Esophagus muscularis mucosa (tissue), 4 donors: Measurements from ENCODE around the gene ADNP.

Experiments
- CTCF ChIP-seq, 3 experiments: fragments of 200-600 bp in 2 of 3; fragments of 450-650 bp in 1 of 3; sonication (generic) in 2 of 3; IDR thresholded peaks; one replicate each; pipeline ENCODE4 v1.5.1; 2017 to 2019; ENCODE audit warnings: antibody characterized with exemption in 3 of 3, mild to moderate bottlenecking in 2 of 3, moderate library complexity in 1 of 3
- EP300 ChIP-seq: sonication (generic); formaldehyde crosslinking; IDR thresholded peaks from one replicate; pipeline ENCODE4 v1.6.1; 2017; ENCODE audit warnings: antibody characterized with exemption
- POLR2A ChIP-seq: fragments of 450-650 bp; IDR thresholded peaks from one replicate; pipeline ENCODE4 v1.6.1; 2017; ENCODE audit warnings: antibody characterized with exemption, moderate library complexity, mild to moderate bottlenecking, low read depth
- POLR2AphosphoS5 ChIP-seq, 2 donors: sonication (generic); formaldehyde crosslinking; IDR thresholded peaks; one replicate each; pipeline ENCODE4 v1.6.1; 2017; ENCODE audit warnings: antibody characterized with exemption in 2 of 2

- TF ChIP-seq CTCF (IDR thresholded peaks at IDR 0.05) = no peak
- TF ChIP-seq POLR2A = no peak
- TF ChIP-seq POLR2AphosphoS5 (IDR thresholded peaks at IDR 0.05) = no peak
- TF ChIP-seq EP300 = no peak
These were observed 9.3 kb downstream of the ADNP start for GRCh38 chr20:50921803-50922501.
